Measurements from ENCODE around the gene FZD2. TPM values are rescaled to one million over a fixed set of nuclear protein-coding genes. Genes with fewer than 3 reads are reported as not detected.
A peak's percentile ranks its signal among the peaks of the same experiment; 100 is the strongest.

FZD2 gene
- total RNA-seq, 1 experiment from 2014 or later = 61.8 TPM

DNA sequence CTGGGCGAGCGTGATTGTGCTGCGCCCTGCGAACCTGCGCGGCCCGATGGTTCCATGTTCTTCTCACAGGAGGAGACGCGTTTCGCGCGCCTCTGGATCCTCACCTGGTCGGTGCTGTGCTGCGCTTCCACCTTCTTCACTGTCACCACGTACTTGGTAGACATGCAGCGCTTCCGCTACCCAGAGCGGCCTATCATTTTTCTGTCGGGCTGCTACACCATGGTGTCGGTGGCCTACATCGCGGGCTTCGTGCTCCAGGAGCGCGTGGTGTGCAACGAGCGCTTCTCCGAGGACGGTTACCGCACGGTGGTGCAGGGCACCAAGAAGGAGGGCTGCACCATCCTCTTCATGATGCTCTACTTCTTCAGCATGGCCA lies 1.0 kb downstream of the FZD2 start:
- BruUV-seq (replicated peaks) = no TSS peak
- no peaks in the 10 kb centered on the region for H3K36me3 ChIP-seq (ENCODE audit: low read depth)
- H3K4me3 ChIP-seq = peak overlapping the region; percentile 70
- no peaks in the 10 kb centered on the region for H3K9me2 ChIP-seq (ENCODE audit: insufficient read depth)
- no peaks in the 10 kb centered on the region for H4K20me1 ChIP-seq (ENCODE audit: insufficient read depth)
- no peaks in the 10 kb centered on the region; the same call in 1 of the 2 replicates for H3F3A ChIP-seq (ENCODE audit: insufficient read depth, low read depth)
- intact Hi-C loops (cut with micrococcal nuclease; ENCODE audit: unreplicated experiment) = no loop called here
- H3K27me3 ChIP-seq (ENCODE audit: insufficient read depth, low read depth) = no peaks in the 10 kb centered on the region
- no peak overlapping the region for H3K27ac ChIP-seq
- peaks cover 28% of the 10 kb centered on the region for H3K79me2 ChIP-seq (ENCODE audit: low read depth)
- no peak for DNase-seq
- no peaks in the 10 kb centered on the region for H3K9me3 ChIP-seq (ENCODE audit: insufficient read depth, low read depth)
- H2AFZ ChIP-seq = no peak overlapping the region
- ChIA-PET CTCF (no interaction called here), POLR2A (ENCODE audit: unreplicated experiment) (no interaction called here)
- TF ChIP-seq EZH2 (IDR thresholded peaks at IDR 0.05; ENCODE audit: low read depth) = no peak
- TF ChIP-seq, protein P1, sequence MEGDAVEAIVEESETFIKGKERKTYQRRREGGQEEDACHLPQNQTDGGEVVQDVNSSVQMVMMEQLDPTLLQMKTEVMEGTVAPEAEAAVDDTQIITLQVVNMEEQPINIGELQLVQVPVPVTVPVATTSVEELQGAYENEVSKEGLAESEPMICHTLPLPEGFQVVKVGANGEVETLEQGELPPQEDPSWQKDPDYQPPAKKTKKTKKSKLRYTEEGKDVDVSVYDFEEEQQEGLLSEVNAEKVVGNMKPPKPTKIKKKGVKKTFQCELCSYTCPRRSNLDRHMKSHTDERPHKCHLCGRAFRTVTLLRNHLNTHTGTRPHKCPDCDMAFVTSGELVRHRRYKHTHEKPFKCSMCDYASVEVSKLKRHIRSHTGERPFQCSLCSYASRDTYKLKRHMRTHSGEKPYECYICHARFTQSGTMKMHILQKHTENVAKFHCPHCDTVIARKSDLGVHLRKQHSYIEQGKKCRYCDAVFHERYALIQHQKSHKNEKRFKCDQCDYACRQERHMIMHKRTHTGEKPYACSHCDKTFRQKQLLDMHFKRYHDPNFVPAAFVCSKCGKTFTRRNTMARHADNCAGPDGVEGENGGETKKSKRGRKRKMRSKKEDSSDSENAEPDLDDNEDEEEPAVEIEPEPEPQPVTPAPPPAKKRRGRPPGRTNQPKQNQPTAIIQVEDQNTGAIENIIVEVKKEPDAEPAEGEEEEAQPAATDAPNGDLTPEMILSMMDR (conservative IDR thresholded peaks at IDR 0.05) = no peak
- H3K4me1 ChIP-seq (replicated peaks; ENCODE audit: insufficient read depth) = peaks cover 40% of the 10 kb centered on the region
- H3K4me2 ChIP-seq = peak overlapping the region; percentile 84

DNA sequence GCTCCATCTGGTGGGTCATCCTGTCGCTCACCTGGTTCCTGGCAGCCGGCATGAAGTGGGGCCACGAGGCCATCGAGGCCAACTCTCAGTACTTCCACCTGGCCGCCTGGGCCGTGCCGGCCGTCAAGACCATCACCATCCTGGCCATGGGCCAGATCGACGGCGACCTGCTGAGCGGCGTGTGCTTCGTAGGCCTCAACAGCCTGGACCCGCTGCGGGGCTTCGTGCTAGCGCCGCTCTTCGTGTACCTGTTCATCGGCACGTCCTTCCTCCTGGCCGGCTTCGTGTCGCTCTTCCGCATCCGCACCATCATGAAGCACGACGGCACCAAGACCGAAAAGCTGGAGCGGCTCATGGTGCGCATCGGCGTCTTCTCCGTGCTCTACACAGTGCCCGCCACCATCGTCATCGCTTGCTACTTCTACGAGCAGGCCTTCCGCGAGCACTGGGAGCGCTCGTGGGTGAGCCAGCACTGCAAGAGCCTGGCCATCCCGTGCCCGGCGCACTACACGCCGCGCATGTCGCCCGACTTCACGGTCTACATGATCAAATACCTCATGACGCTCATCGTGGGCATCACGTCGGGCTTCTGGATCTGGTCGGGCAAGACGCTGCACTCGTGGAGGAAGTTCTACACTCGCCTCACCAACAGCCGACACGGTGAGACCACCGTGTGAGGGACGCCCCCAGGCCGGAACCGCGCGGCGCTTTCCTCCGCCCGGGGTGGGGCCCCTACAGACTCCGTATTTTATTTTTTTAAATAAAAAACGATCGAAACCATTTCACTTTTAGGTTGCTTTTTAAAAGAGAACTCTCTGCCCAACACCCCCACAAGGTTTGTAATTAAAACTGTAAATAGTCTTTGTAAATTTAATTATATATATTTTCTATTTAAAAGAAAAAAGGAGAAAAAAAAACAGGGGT lies 1.7 kb downstream of the FZD2 start:
- peaks cover 40% of the 10 kb centered on the region for H3K4me1 ChIP-seq (replicated peaks; ENCODE audit: insufficient read depth)
- no peaks in the 10 kb centered on the region for H4K20me1 ChIP-seq (ENCODE audit: insufficient read depth)
- intact Hi-C loops (cut with micrococcal nuclease; ENCODE audit: unreplicated experiment) = no loop called here
- DNase-seq = no peak
- H3K36me3 ChIP-seq (ENCODE audit: low read depth) = no peaks in the 10 kb centered on the region
- TF ChIP-seq, protein P1 (conservative IDR thresholded peaks at IDR 0.05) = no peak
- TF ChIP-seq EZH2 (IDR thresholded peaks at IDR 0.05; ENCODE audit: low read depth) = no peak
- no peaks in the 10 kb centered on the region for H3K27me3 ChIP-seq (ENCODE audit: insufficient read depth, low read depth)
- H3F3A ChIP-seq (ENCODE audit: insufficient read depth, low read depth) = no peaks in the 10 kb centered on the region; the same call in 1 of the 2 replicates
- no TSS peak for BruUV-seq (replicated peaks)
- H3K4me2 ChIP-seq = peak overlapping the region; percentile 84
- CTCF ChIA-PET = no interaction called here
- H3K9me3 ChIP-seq (ENCODE audit: insufficient read depth, low read depth) = no peaks in the 10 kb centered on the region
- no peaks in the 10 kb centered on the region for H3K9me2 ChIP-seq (ENCODE audit: insufficient read depth)
- peak overlapping the region; percentile 70; the same call in 1 of the 2 replicates for H3K4me3 ChIP-seq
- H3K27ac ChIP-seq = no peak overlapping the region
- peaks cover 28% of the 10 kb centered on the region for H3K79me2 ChIP-seq (ENCODE audit: low read depth)
- POLR2A ChIA-PET (ENCODE audit: unreplicated experiment) = no interaction called here
- H2AFZ ChIP-seq = no peak overlapping the region

DNA sequence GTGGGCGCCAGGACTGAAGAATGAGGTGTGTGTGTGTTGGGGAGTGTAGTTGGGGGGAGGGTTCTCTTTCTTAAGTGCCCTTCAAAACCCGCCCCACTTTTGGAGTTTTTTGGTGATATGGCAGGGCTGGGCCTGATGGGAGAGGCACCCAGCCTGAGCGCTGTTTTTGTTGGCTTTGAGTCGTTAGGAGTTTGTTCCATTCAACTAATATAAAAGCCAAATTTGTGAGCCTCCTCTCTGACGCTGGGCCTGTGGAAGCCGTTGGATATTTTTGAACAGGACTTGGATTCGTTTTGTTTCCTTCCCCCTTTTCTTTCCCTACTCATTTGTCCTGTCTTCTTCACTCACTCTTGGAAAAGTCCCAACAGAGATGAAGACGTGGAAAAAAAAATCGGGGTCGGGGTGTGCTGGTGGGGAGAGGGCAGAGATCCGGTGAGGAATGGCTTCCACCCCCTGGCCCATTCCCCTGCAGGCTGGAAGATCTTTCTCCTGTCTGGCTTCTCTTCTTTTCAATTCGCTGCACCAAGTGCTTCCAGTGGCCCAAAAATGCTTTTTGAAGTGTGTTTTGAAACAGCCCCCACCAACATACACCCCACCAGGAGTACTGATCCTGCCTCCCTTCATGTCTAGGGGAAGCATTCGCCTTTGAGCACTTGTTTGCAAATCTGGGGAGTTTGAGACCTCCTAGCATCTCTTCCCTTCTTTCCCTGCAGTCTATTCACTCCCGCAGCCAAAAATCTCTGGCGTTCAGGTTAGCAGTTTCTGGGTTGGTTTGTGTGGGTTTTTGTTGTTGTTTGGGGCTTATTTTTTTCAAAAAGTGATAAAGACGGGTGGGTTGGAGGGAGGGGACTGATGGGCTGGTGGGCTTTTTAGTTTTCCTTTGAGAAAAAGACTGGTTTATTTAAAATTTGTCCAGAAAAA lies 2.6 kb downstream of the FZD2 start:
- no peaks in the 10 kb centered on the region for H3K9me3 ChIP-seq (ENCODE audit: insufficient read depth, low read depth)
- peaks cover 28% of the 10 kb centered on the region for H3K79me2 ChIP-seq (ENCODE audit: low read depth)
- no TSS peak for BruUV-seq (replicated peaks)
- H3K27ac ChIP-seq = no peak overlapping the region
- no peaks in the 10 kb centered on the region for H4K20me1 ChIP-seq (ENCODE audit: insufficient read depth)
- H3K4me2 ChIP-seq = peak overlapping the region; percentile 84
- peak overlapping the region; percentile 53; the same call in 1 of the 2 replicates for H3K4me3 ChIP-seq
- H3F3A ChIP-seq (ENCODE audit: insufficient read depth, low read depth) = no peaks in the 10 kb centered on the region; the same call in 1 of the 2 replicates
- TF ChIP-seq, protein P1 (conservative IDR thresholded peaks at IDR 0.05) = no peak
- TF ChIP-seq EZH2 (IDR thresholded peaks at IDR 0.05; ENCODE audit: low read depth) = no peak
- DNase-seq = no peak
- H3K4me1 ChIP-seq (replicated peaks; ENCODE audit: insufficient read depth) = peaks cover 40% of the 10 kb centered on the region
- ChIA-PET CTCF (no interaction called here), POLR2A (ENCODE audit: unreplicated experiment) (no interaction called here)
- intact Hi-C loops (cut with micrococcal nuclease; ENCODE audit: unreplicated experiment) = no loop called here
- H3K27me3 ChIP-seq (ENCODE audit: insufficient read depth, low read depth) = no peaks in the 10 kb centered on the region
- no peaks in the 10 kb centered on the region for H3K36me3 ChIP-seq (ENCODE audit: low read depth)
- H3K9me2 ChIP-seq (ENCODE audit: insufficient read depth) = no peaks in the 10 kb centered on the region
- H2AFZ ChIP-seq = no peak overlapping the region
